Measurements from ENCODE around the gene SH3BP2. TPM values are rescaled to one million over a fixed set of nuclear protein-coding genes. Genes with fewer than 3 reads are reported as not detected.

SH3BP2 gene
- polyA plus RNA-seq, 1 donor (not counting 4 experiments of a cell fraction or from before 2014, with no cell fraction given): 11.2 TPM

DNA sequence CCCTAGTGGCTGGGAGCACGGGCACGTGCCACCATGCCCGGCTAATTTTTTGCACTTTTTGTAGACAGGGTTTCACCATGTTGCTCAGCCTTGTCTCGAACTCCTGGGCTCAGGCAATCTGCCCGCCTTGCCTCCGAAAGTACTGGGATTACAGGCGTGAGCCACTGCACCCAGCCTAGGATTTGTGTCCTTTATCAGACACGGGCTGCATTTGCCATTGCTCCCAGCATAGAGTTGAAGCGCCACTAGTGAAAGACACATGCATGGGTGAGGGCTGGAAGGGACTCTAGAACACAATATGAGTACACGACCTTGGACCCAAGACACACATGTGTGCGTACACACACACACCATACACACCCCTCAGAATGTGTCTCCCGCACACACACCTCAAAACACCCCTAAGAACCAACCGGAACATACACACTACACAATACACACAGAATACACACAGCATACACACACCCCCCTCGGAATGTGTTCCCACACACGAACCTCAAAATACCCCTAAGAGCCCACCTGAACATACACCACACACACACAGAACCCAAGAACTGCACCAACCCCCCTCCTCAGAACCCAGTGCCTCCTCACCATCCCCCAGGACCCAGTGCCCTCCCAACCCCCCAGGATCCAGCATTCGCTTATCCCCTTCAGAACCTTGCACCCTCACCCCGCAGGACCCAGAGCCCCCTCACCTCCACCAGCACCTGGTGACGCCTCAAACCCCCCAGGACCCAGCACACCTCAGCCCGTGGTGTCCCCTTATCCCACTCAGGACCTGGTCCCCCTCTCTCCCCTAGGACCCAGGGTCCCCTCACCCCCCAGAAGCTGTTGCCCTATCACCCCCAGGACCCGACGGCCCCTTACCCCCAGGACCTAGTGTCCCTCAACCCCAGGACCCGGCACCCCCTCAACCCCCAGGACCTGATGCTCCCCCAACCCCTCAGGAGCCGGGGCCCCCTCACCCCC is 37.8 kb upstream of the SH3BP2 start:
- FAIRE-seq: no peak

DNA sequence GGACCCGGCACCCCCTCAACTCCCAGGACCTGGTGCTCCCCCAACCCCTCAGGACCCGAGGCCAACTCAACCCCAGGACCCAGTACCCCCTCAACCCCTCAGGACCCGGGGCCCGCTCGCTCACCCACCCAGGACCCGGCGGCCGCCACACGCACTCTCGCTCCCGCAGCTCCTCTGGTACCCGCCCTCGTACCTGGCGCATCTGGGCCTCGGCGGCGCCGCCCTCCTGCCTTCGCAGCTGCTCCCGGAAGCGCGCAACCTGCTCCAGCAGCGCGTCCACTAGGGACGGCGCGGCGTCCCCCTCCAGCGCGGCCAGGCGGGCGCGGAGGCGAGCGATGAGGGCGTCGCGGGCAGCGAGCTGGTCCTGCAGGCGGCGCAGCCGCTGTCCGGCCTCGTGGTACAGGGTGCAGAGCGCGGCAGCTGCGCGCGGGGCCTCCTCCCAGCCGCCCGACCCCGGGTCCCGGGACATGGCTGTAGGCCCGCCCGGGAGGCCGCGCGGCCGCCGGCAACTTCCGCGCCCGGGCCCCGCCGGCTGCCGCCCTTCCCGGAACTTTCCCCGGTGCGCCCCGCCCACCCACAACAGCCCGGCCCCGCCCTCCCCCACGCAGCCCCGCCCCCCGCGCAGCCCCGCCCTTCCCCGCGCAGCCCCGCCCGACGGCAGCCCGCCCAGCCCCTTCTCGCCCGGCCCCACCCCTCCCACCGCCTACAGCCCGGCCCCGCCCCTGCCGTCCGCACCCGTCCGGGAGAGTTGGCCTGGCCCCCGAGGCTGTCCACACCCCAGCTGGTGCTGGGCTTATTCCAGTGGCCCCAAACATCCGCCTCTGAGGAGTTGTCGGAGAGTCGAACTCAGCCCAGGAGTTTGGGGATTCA is 36.8 kb upstream of the SH3BP2 start, which contains the start of gene TNIP2:
TNIP2 (minus strand) TSS at position 516 of the 870 bp plus-strand sequence; CDS start at position 469, 47 bp downstream.
- Histone ChIP-seq H2AFZ (ENCODE audit: control insufficient read depth, low read length) (peak within 1 kb of the TSS; percentile 50), H3K4me1 (ENCODE audit: control insufficient read depth, extremely low read depth, insufficient read depth, low read length) (peaks cover 14% of the 10 kb centered on the region), H3K9me1 (ENCODE audit: control insufficient read depth, extremely low read depth, insufficient read depth, low read length) (no peaks in the 10 kb centered on the region), H3K4me2 (ENCODE audit: control insufficient read depth, extremely low read depth, insufficient read depth, low read depth, low read length) (peak within 1 kb of the TSS; percentile 91), H3K4me3 (ENCODE audit: control insufficient read depth in 2 of 3, extremely low read depth in 1 of 3, insufficient read depth in 2 of 3, low read depth in 1 of 3, low read length in 3 of 3) (peak within 1 kb of the TSS; percentile 65 to 76 (median 74)), H3K79me2 (ENCODE audit: control insufficient read depth, insufficient read depth, low read length) (peaks cover 17% of the 10 kb centered on the region), H3K9me3 (ENCODE audit: control insufficient read depth, low read depth, low read length) (no peaks in the 10 kb centered on the region), H3K36me3 (ENCODE audit: control insufficient read depth in 2 of 2, extremely low read depth in 1 of 2, insufficient read depth in 2 of 2, low read length in 2 of 2) (peaks cover 0 to 3% of the 10 kb centered on the region in 2 experiments), H3K9ac (ENCODE audit: control insufficient read depth, extremely low read depth, insufficient read depth, low read length) (peak within 1 kb of the TSS; percentile 75), H3K27ac (ENCODE audit: control insufficient read depth, insufficient read depth, low read length) (peak within 1 kb of the TSS; percentile 54), H4K20me1 (ENCODE audit: control insufficient read depth, extremely low read depth, insufficient read depth, low read length) (no peaks in the 10 kb centered on the region), H3K27me3 (ENCODE audit: control insufficient read depth, extremely low read depth, insufficient read depth, low read length) (no peaks in the 10 kb centered on the region)
- no peak for TF ChIP-seq EZH2 (IDR thresholded peaks at IDR 0.05; ENCODE audit: low read length)
- TF ChIP-seq, protein P1, sequence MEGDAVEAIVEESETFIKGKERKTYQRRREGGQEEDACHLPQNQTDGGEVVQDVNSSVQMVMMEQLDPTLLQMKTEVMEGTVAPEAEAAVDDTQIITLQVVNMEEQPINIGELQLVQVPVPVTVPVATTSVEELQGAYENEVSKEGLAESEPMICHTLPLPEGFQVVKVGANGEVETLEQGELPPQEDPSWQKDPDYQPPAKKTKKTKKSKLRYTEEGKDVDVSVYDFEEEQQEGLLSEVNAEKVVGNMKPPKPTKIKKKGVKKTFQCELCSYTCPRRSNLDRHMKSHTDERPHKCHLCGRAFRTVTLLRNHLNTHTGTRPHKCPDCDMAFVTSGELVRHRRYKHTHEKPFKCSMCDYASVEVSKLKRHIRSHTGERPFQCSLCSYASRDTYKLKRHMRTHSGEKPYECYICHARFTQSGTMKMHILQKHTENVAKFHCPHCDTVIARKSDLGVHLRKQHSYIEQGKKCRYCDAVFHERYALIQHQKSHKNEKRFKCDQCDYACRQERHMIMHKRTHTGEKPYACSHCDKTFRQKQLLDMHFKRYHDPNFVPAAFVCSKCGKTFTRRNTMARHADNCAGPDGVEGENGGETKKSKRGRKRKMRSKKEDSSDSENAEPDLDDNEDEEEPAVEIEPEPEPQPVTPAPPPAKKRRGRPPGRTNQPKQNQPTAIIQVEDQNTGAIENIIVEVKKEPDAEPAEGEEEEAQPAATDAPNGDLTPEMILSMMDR (optimal IDR thresholded peaks at IDR 0.05 in 1 of 3, IDR thresholded peaks at IDR 0.05 in 1 of 3, conservative IDR thresholded peaks at IDR 0.05 in 1 of 3; ENCODE audit: extremely low read depth in 1 of 3, insufficient read depth in 2 of 3, low read length in 3 of 3): peak in 2 of 3 experiments; percentile 18 to 42
- DNase-seq (ENCODE audit: low read depth, low spot score) (peak; percentile 60), FAIRE-seq (no peak)
- dilution Hi-C loops (cut with MboI; ENCODE audit: extremely low pct_ligation_motif_present, low sequenced_read_pairs): no loop called here

More for the DNA sequence above, 37.8 kb upstream of the SH3BP2 start:
- Histone ChIP-seq H3K27me3 (ENCODE audit: control insufficient read depth, extremely low read depth, insufficient read depth, low read length) (no peaks in the 10 kb centered on the region), H3K9ac (ENCODE audit: control insufficient read depth, extremely low read depth, insufficient read depth, low read length) (peak overlapping the region; percentile 75), H3K79me2 (ENCODE audit: control insufficient read depth, insufficient read depth, low read length) (peaks cover 24% of the 10 kb centered on the region), H3K9me3 (ENCODE audit: control insufficient read depth, low read depth, low read length) (no peaks in the 10 kb centered on the region), H4K20me1 (ENCODE audit: control insufficient read depth, extremely low read depth, insufficient read depth, low read length) (no peaks in the 10 kb centered on the region), H3K27ac (ENCODE audit: control insufficient read depth, insufficient read depth, low read length) (peak overlapping the region; percentile 13), H3K4me2 (ENCODE audit: control insufficient read depth, extremely low read depth, insufficient read depth, low read depth, low read length) (peak overlapping the region; percentile 91), H3K4me1 (ENCODE audit: control insufficient read depth, extremely low read depth, insufficient read depth, low read length) (peaks cover 14% of the 10 kb centered on the region), H3K4me3 (ENCODE audit: control insufficient read depth in 2 of 3, extremely low read depth in 1 of 3, insufficient read depth in 2 of 3, low read depth in 1 of 3, low read length in 3 of 3) (peak overlapping the region; percentile 65 to 76 (median 74)), H2AFZ (ENCODE audit: control insufficient read depth, low read length) (no peak overlapping the region), H3K9me1 (ENCODE audit: control insufficient read depth, extremely low read depth, insufficient read depth, low read length) (no peaks in the 10 kb centered on the region), H3K36me3 (ENCODE audit: control insufficient read depth in 2 of 2, extremely low read depth in 1 of 2, insufficient read depth in 2 of 2, low read length in 2 of 2) (peaks cover 0 to 6% of the 10 kb centered on the region in 2 experiments)
- TF ChIP-seq, protein P1 (optimal IDR thresholded peaks at IDR 0.05 in 1 of 3, IDR thresholded peaks at IDR 0.05 in 1 of 3, conservative IDR thresholded peaks at IDR 0.05 in 1 of 3; ENCODE audit: extremely low read depth in 1 of 3, insufficient read depth in 2 of 3, low read length in 3 of 3): no peak
- no peak for TF ChIP-seq EZH2 (IDR thresholded peaks at IDR 0.05; ENCODE audit: low read length)
- no peak for DNase-seq (ENCODE audit: low read depth, low spot score)
- dilution Hi-C loops (cut with MboI; ENCODE audit: extremely low pct_ligation_motif_present, low sequenced_read_pairs): no loop called here

Data from keratinocyte (primary cell).